ENCODE measurements around the gene FKBP2. TPM values are rescaled to one million over a fixed set of nuclear protein-coding genes. Genes with fewer than 3 reads are reported as not detected.

Gene FKBP2
- total RNA-seq, 1 donor from 2014 or later, result 54.7 TPM

- peaks cover 2% of the 10 kb centered on the region for H3K36me3 Mint-ChIP-seq (ENCODE audit: unreplicated experiment)
- DNase-seq (ENCODE audit: extremely low spot score, unreplicated experiment), result no peak
- H3K4me1 Mint-ChIP-seq (ENCODE audit: unreplicated experiment), result peaks cover 57% of the 10 kb centered on the region
- peak overlapping the region; percentile 80 for H3K4me3 Mint-ChIP-seq (ENCODE audit: unreplicated experiment)
- TF ChIP-seq CTCF (IDR thresholded peaks at IDR 0.05), result no peak
- no peaks in the 10 kb centered on the region for H3K9me3 Mint-ChIP-seq (ENCODE audit: unreplicated experiment)
- no peaks in the 10 kb centered on the region for H3K27me3 Mint-ChIP-seq (ENCODE audit: unreplicated experiment)
- no peak overlapping the region for H3K27ac Mint-ChIP-seq (ENCODE audit: unreplicated experiment)
These were observed 9.3 kb upstream of the FKBP2 start for GRCh38 chr11:64231546-64231945.

GRCh38 chr11:64232182-64232966 is 8.5 kb upstream of the FKBP2 start:
- Mint-ChIP-seq H3K4me1 (ENCODE audit: unreplicated experiment) (peaks cover 50% of the 10 kb centered on the region), H3K36me3 (ENCODE audit: unreplicated experiment) (peaks cover 2% of the 10 kb centered on the region), H3K4me3 (ENCODE audit: unreplicated experiment) (peak overlapping the region; percentile 80), H3K9me3 (ENCODE audit: unreplicated experiment) (no peaks in the 10 kb centered on the region), H3K27me3 (ENCODE audit: unreplicated experiment) (no peaks in the 10 kb centered on the region), H3K27ac (ENCODE audit: unreplicated experiment) (no peak overlapping the region)
- no peak for DNase-seq (ENCODE audit: extremely low spot score, unreplicated experiment)
- no peak for TF ChIP-seq CTCF (IDR thresholded peaks at IDR 0.05)

- no peak overlapping the region for H3K27ac Mint-ChIP-seq (ENCODE audit: unreplicated experiment)
- peaks cover 2% of the 10 kb centered on the region for H3K36me3 Mint-ChIP-seq (ENCODE audit: unreplicated experiment)
- no peak for TF ChIP-seq CTCF (IDR thresholded peaks at IDR 0.05)
- peaks cover 46% of the 10 kb centered on the region for H3K4me1 Mint-ChIP-seq (ENCODE audit: unreplicated experiment)
- no peaks in the 10 kb centered on the region for H3K27me3 Mint-ChIP-seq (ENCODE audit: unreplicated experiment)
- H3K4me3 Mint-ChIP-seq (ENCODE audit: unreplicated experiment), result peak overlapping the region; percentile 40
- DNase-seq (ENCODE audit: extremely low spot score, unreplicated experiment), result no peak
- no peaks in the 10 kb centered on the region for H3K9me3 Mint-ChIP-seq (ENCODE audit: unreplicated experiment)
These were observed 8.0 kb upstream of the FKBP2 start for GRCh38 chr11:64232967-64233315.

- H3K36me3 Mint-ChIP-seq (ENCODE audit: unreplicated experiment), result peaks cover 2% of the 10 kb centered on the region
- H3K9me3 Mint-ChIP-seq (ENCODE audit: unreplicated experiment), result no peaks in the 10 kb centered on the region
- H3K27ac Mint-ChIP-seq (ENCODE audit: unreplicated experiment), result peak within 1 kb of the TSS; percentile 57
- H3K4me1 Mint-ChIP-seq (ENCODE audit: unreplicated experiment), result peaks cover 44% of the 10 kb centered on the region
- no peaks in the 10 kb centered on the region for H3K27me3 Mint-ChIP-seq (ENCODE audit: unreplicated experiment)
- peak within 1 kb of the TSS; percentile 78 for H3K4me3 Mint-ChIP-seq (ENCODE audit: unreplicated experiment)
- no peak for DNase-seq (ENCODE audit: extremely low spot score, unreplicated experiment)
- no peak for TF ChIP-seq CTCF (IDR thresholded peaks at IDR 0.05)
These were observed 6.8 kb upstream of the FKBP2 start, which contains the start of gene VEGFB for GRCh38 chr11:64233913-64234586. Gene VEGFB, plus strand, starts transcription at chr11:64234584. Its CDS starts 250 bp downstream, at chr11:64234834.

Measured in osteocyte (in vitro differentiated cells).